Measurements from ENCODE around the gene WDR86.

- no peak for TF ChIP-seq CTCF (conservative IDR thresholded peaks at IDR 0.05; ENCODE audit: low read depth, low read length)
- no peak for TF ChIP-seq EZH2 (IDR thresholded peaks at IDR 0.05; ENCODE audit: borderline replicate concordance, low read depth, low read length, poor library complexity, severe bottlenecking)
Observed at GRCh38 chr7:151435971-151436370, 26.1 kb upstream of the WDR86 start.

Measured in A673 (cell line).